T1000 (cell line): Measurements from ENCODE around the gene PIP4K2C.
"Not testable (repeated sequence)": the region's sequence is repeated elsewhere in the genome, so short reads cannot be mapped to it uniquely, and the experiment has no call there.

Experiments
- DNase-seq: peaks from one replicate; lab custom pipeline; 2025; ENCODE audit warnings: mixed read lengths; lab: John Stamatoyannopoulos, UW

The PIP4K2C gene

DNA sequence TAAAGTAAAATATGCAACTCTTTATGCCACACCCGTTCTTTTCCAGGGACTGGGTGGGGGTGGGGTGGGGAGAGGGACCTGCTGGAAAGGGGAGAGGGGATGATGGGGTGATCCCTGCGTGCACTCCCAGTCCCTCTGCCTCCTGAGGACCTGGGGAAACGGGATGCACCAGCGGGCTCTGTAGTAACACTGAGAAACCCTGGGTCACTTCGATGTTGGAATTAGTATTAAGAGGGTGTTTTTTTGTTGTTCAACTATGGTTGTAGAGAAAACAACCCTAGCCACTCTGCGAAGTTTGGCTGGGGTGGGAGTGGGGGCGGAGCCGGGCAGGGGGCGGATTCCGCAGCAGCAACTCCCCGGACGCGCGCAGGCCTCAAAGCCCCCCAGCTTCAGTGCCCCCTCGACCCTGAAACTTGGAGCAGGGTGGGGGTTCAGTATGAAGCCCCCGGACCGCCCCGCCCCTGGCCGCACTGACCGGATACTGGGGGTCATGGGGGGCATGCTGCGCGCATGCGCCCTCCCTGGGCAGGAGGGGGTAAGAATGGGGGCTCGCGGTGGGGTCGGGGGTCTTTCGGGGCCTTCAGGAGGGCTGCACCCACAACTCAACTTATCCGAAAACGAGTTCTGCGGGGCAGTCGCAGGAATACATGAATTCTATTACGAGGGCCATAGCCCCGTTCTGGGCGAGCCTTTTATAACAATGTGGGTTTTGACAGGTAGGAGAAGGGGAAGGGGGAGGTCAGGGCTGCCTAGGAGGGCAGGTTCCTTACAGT lies 19.0 kb downstream of the PIP4K2C start:
- no peak for DNase-seq

- no peak for DNase-seq
Observed at GRCh38 chr12:57610554-57611107, 19.6 kb downstream of the PIP4K2C start.

GRCh38 chr12:57611108-57611826 lies 20.3 kb downstream of the PIP4K2C start, which contains the start of gene ARHGEF25:
TSS of gene ARHGEF25 (plus strand) at chr12:57611435. CDS start at chr12:57611895, 460 bp downstream.
- peak; percentile 99 for DNase-seq

- DNase-seq = no peak
Observed at GRCh38 chr12:57611827-57612710, 21.1 kb downstream of the PIP4K2C start.

- no peak for DNase-seq
Observed at GRCh38 chr12:57612711-57613426, 21.9 kb downstream of the PIP4K2C start.

- DNase-seq = no peak
Observed at GRCh38 chr12:57613427-57614109, 22.6 kb downstream of the PIP4K2C start.

- no peak for DNase-seq
Observed at GRCh38 chr12:57614178-57614947, 23.4 kb downstream of the PIP4K2C start.

DNA sequence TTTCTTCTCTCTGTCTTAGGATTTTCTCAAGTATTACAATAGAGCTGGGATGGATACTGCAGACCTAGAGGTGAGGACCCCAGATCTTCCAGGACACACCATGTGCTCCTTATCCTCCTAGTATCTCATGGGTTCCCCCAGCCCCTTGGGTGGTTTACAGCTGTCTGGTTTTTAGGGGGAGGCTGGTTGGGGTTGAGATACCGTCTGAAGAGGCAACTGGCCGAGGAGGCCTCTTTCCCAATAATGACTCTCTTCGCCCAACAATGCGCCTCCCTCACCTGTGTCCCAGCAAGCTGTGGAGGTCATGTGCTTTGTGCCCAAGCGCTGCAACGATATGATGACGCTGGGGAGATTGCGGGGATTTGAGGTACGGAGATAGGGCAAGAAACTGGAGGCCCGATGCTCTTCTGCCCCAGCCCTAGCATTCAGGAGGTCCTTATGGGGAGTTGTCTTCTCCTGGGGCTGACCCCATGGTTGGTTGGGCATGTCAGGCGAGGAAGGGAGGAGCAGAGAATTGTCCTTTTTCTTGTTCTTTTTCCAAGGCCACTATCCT lies 24.0 kb downstream of the PIP4K2C start:
- DNase-seq = no peak

DNA sequence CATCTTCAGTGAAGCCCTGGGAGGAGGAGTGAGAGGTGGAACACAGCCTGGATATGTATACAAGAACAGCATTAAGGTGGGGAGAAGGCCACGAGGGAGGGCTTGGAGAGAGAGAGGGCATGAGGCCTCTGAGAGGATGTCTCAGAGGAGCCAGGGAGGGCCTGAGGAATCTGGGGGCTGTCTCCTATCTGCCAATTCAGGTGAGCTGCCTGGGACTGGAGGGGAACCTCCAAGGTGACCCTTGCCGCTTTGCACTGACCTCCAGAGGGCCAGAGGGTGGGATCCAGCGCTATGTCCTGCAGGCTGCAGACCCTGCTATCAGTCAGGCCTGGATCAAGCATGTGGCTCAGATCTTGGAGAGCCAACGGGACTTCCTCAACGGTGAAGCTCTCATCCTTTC lies 24.6 kb downstream of the PIP4K2C start:
- no peak for DNase-seq

GRCh38 chr12:57616383-57617101 lies 25.6 kb downstream of the PIP4K2C start:
- peak; percentile 97 for DNase-seq

DNA sequence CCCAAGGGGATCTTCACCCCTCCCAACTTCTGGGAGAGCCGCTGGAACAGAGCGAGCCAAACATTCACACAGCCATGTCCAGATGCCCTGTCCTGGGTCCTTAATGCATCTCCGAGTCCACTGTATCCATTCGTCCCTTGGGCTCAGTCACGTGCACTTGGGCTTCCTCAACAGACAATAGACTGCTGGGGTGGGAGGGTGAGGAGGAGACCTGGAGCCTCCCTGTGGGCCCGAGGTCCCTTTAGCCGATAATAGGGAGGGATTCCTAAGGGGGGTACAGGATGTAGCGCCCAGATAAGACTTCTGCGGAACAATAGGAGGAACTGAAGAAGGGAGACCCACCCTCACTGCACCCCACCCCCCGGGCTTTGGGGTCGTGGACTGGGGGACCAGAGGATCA lies 26.9 kb downstream of the PIP4K2C start:
- DNase-seq = no peak

- not testable (repeated sequence) for DNase-seq
Observed at GRCh38 chr12:57618431-57618830, 27.4 kb downstream of the PIP4K2C start.

DNA sequence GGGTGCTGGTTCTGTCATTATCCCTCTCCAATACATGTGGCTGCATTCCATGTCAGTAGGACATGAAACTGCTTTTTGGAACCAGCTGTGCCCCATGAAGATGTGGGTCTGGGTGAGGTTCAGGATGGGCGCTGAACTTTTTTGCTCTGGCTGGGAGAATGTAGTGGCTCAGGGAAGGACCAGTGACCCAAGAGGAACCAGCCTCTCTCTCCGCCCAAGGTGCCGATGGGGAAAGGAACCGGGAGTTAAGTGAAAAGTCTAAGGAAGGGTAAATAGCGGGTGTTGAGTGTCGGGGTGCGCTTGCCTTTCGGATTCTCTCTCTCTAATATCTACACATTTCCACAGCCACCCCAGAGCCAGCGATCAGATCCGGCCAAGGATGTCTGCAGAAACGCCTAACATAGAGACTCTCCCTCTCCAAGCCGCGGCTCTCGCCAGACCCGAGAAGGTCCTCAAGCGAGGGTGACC lies 28.0 kb downstream of the PIP4K2C start:
- DNase-seq = no peak

DNA sequence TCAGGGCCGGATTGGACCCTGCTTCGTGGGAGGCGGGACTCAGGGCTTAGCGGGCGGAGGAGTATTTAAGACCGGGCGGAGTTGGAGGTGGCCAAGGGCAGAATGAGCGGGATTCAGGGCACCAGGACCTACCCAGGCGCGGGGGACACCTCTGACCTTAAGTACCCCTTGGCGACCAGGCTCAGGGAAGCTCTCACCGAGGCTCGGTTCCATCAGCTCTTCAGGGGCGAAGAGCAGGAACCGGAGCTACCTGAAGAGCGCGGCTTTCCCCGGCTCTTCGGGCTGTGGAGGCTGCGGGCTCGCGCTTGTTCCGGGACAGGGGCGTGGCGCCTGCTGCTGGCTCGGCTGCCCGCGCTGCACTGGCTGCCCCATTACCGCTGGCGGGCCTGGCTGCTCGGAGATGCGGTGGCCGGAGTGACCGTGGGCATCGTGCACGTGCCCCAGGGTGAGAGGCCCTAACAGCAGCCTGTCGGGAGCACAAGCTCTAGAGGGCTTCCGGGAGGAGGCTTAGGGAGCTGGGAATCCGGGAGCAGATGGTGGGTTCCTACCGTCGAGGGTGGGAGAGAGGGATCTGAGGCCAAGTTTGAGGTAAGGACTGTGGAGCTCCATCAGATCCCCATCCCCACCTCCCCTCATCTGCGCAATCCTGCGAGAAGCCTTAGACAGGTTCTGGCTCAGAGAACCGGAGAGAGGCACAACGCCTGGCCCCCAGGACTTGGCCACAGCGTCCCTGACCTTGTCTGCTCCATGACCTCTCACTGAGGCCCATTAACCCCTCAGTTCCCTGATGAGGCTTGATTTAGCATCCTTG lies 28.6 kb downstream of the PIP4K2C start:
- DNase-seq = no peak

- no peak for DNase-seq
Observed at GRCh38 chr12:57620245-57620935, 29.4 kb downstream of the PIP4K2C start.

- DNase-seq = no peak
Observed at GRCh38 chr12:57620936-57621496, 30.0 kb downstream of the PIP4K2C start.
